HepG2 (cell line): ENCODE results near the gene ZNF587B. TPM values are rescaled to one million over a fixed set of nuclear protein-coding genes. Genes with fewer than 3 reads are reported as not detected.
A peak's percentile ranks its signal among the peaks of the same experiment; 100 is the strongest.

Source experiments
- ASH2L ChIP-seq: fragments of 300-600, 200-600 bp; sonication (generic); IDR thresholded peaks from 2 replicates; pipeline ENCODE4 v1.7.0; 2017; ENCODE audit warnings: low read depth, mild to moderate bottlenecking, moderate library complexity, mixed read lengths, low read length; ENCODE audit not compliant: insufficient read length
- CTCF ChIP-seq: sonication (generic); formaldehyde crosslinking; IDR thresholded peaks from 2 replicates; pipeline ENCODE4 v1.5.0; 2020; ENCODE audit warnings: mild to moderate bottlenecking, missing genetic modification reagents, moderate library complexity
- FOXK2 ChIP-seq: fragments of 450-650 bp; IDR thresholded peaks from 2 replicates; pipeline ENCODE4 v1.6.1; 2016
- GATAD1 ChIP-seq: IDR thresholded peaks from 2 replicates; pipeline ENCODE4 v1.6.1; 2016; ENCODE audit warnings: missing genetic modification reagents, missing compliant biosample characterization
- HOXA3 ChIP-seq: sonication (generic); formaldehyde crosslinking; IDR thresholded peaks from 2 replicates; pipeline ENCODE4 v1.5.0; 2020; ENCODE audit warnings: missing genetic modification reagents
- HOXD1 ChIP-seq: sonication (generic); formaldehyde crosslinking; IDR thresholded peaks from 2 replicates; pipeline ENCODE4 v1.5.0; 2020; ENCODE audit warnings: missing genetic modification reagents
- KLF13 ChIP-seq: sonication (generic); formaldehyde crosslinking; IDR thresholded peaks from 2 replicates; pipeline ENCODE4 v1.4.0; 2020; ENCODE audit warnings: mild to moderate bottlenecking, missing genetic modification reagents
- KMT2A ChIP-seq: sonication (generic); formaldehyde crosslinking; IDR thresholded peaks from 2 replicates; pipeline ENCODE4 v1.4.0; 2020; ENCODE audit warnings: missing genetic modification reagents
- MIER2 ChIP-seq: IDR thresholded peaks from 2 replicates; pipeline ENCODE4 v1.6.1; 2016; ENCODE audit warnings: missing biosample characterization, missing genetic modification reagents
- MTA1 ChIP-seq: sonication (generic); formaldehyde crosslinking; IDR thresholded peaks from 2 replicates; pipeline ENCODE4 v1.4.0; 2020; ENCODE audit warnings: missing genetic modification reagents, mild to moderate bottlenecking, borderline replicate concordance
- NR2C2 ChIP-seq: sonication (generic); formaldehyde crosslinking; IDR thresholded peaks from 2 replicates; pipeline ENCODE4 v1.4.0; 2020; ENCODE audit warnings: missing genetic modification reagents, mild to moderate bottlenecking, moderate library complexity, borderline replicate concordance
- PBX2 ChIP-seq: IDR thresholded peaks from 2 replicates; pipeline ENCODE4 v1.6.1; 2016; ENCODE audit warnings: control low read depth
- SRY ChIP-seq: sonication (generic); formaldehyde crosslinking; IDR thresholded peaks from 2 replicates; pipeline ENCODE4 v1.8.0; 2022; ENCODE audit warnings: mild to moderate bottlenecking, missing genetic modification reagents
- TAF1 ChIP-seq: sonication (generic); formaldehyde crosslinking; IDR thresholded peaks from 2 replicates; pipeline ENCODE4 v1.4.0; 2020; ENCODE audit warnings: missing genetic modification reagents
- TARDBP ChIP-seq: sonication (generic); formaldehyde crosslinking; IDR thresholded peaks from 2 replicates; pipeline ENCODE4 v1.8.0; 2022; ENCODE audit warnings: mild to moderate bottlenecking, missing genetic modification reagents
- TCF12 ChIP-seq, 2 experiments: fragments of 450-650 bp in 1 of 2; sonication (generic) in 1 of 2; formaldehyde crosslinking in 1 of 2; IDR thresholded peaks; 2 replicates each; pipeline versions ENCODE4 v1.6.1 to v1.8.0; 2017 to 2022; ENCODE audit warnings: antibody characterized with exemption in 1 of 2, mild to moderate bottlenecking in 1 of 2, missing genetic modification reagents in 1 of 2, moderate library complexity in 1 of 2
- ZBTB38 ChIP-seq: sonication (generic); formaldehyde crosslinking; IDR thresholded peaks from 2 replicates; pipeline ENCODE4 v1.5.1; 2020; ENCODE audit warnings: mild to moderate bottlenecking, missing genetic modification reagents
- ZKSCAN8 ChIP-seq: IDR thresholded peaks from 2 replicates; pipeline ENCODE4 v1.6.1; 2016; ENCODE audit warnings: borderline replicate concordance, missing genetic modification reagents, missing compliant biosample characterization
- ZNF121 ChIP-seq: sonication (generic); formaldehyde crosslinking; IDR thresholded peaks from 2 replicates; pipeline ENCODE4 v1.5.0; 2020; ENCODE audit warnings: mild to moderate bottlenecking, missing genetic modification reagents
- ZNF143 ChIP-seq: sonication (generic); formaldehyde crosslinking; IDR thresholded peaks from 2 replicates; pipeline ENCODE4 v1.4.0; 2020; ENCODE audit warnings: missing genetic modification reagents
- ZNF230 ChIP-seq: sonication (generic); formaldehyde crosslinking; IDR thresholded peaks from 2 replicates; pipeline ENCODE4 v1.4.0; 2020; ENCODE audit warnings: mild to moderate bottlenecking, missing genetic modification reagents
- ZNF501 ChIP-seq: sonication (generic); formaldehyde crosslinking; IDR thresholded peaks from 2 replicates; pipeline ENCODE4 v1.5.1; 2020; ENCODE audit warnings: mild to moderate bottlenecking, moderate library complexity, missing genetic modification reagents
- ZSCAN29 ChIP-seq: sonication (generic); formaldehyde crosslinking; conservative IDR thresholded peaks from 2 replicates; pipeline ENCODE4 v1.4.0; 2020; ENCODE audit warnings: mild to moderate bottlenecking, missing genetic modification reagents
- polyA plus RNA-seq, 8 experiments: library from polyadenylated mRNA; depleted of rRNA in 3 of 8; stranded (reverse) in 7 of 8; unstranded in 1 of 8; fragments of >200 nt; fragmentation: Illumina TruSeq in 4 of 8; extraction: Trizol in 4 of 8; gene quantifications; 2 replicates each; pipeline versions ENCODE4 v1.2.1 to v1.2.3, GENCODE V29; 2011 to 2016; ENCODE audit warnings: low read depth in 4 of 8, missing spikeins in 1 of 8, mixed read lengths in 1 of 8; ENCODE audit not compliant: insufficient read depth in 1 of 8
- total RNA-seq, 5 experiments: library from RNA; depleted of rRNA; stranded (reverse); fragments of >200 nt; fragmentation: Illumina TruSeq; extraction: Trizol; gene quantifications; 2 replicates each; pipeline ENCODE4 v1.2.3, GENCODE V29; 2016; ENCODE audit warnings: low read depth in 1 of 5
- TF ChIP-seq, protein P1 (sequence below): sonication (generic); formaldehyde crosslinking; conservative IDR thresholded peaks from 2 replicates; pipeline ENCODE4 v1.4.0; 2020; ENCODE audit warnings: missing genetic modification reagents
- TF ChIP-seq, protein P2 (sequence below): sonication (generic); IDR thresholded peaks from 2 replicates; pipeline ENCODE4 v1.6.1; 2016; ENCODE audit warnings: low read depth, borderline replicate concordance

Gene ZNF587B
- total and polyA plus RNA-seq, 2 of the 13 experiments (the other 11 are each of a cell fraction or from before 2014, with no cell fraction given) = 5.2 to 29.9 TPM

- TF ChIP-seq ASH2L (peak; percentile 67), MTA1 (CRISPR knock-in tag) (no peak), ZBTB38 (CRISPR knock-in tag) (peak; percentile 59; the same call in 1 of the 2 replicates), GATAD1 (CRISPR knock-in tag) (peak; percentile 88), HOXD1 (CRISPR knock-in tag) (peak; percentile 58; the same call in 1 of the 2 replicates), FOXK2 (0 out of 2 replicates have a peak, but pooled peaks have one; percentile 9), CTCF (CRISPR knock-in tag) (peak; percentile 66), KMT2A (CRISPR knock-in tag) (peak; percentile 88), NR2C2 (peak; percentile 92), ZKSCAN8 (CRISPR knock-in tag) (0 out of 2 replicates have a peak, but pooled peaks have one; percentile 70), ZNF501 (CRISPR knock-in tag) (peak; percentile 78), MIER2 (CRISPR knock-in tag) (no peak), PBX2 (peak; percentile 94), TARDBP (peak; percentile 71; the same call in 1 of the 2 replicates), SRY (CRISPR knock-in tag) (peak; percentile 75; the same call in 1 of the 2 replicates), HOXA3 (peak; percentile 88), ZNF121 (CRISPR knock-in tag) (no peak), ZNF143 (CRISPR knock-in tag) (peak; percentile 87), ZNF230 (CRISPR knock-in tag) (peak; percentile 61; the same call in 1 of the 2 replicates), KLF13 (CRISPR knock-in tag) (no peak), TCF12 (IDR thresholded peaks at IDR 0.05) (no peak), TCF12 (CRISPR knock-in tag; IDR thresholded peaks at IDR 0.05) (0 out of 2 replicates have a peak, but pooled peaks have one; percentile 31), TAF1 (CRISPR knock-in tag) (peak; percentile 83), ZSCAN29 (CRISPR knock-in tag) (0 out of 2 replicates have a peak, but pooled peaks have one; percentile 10)
- TF ChIP-seq, protein P1, sequence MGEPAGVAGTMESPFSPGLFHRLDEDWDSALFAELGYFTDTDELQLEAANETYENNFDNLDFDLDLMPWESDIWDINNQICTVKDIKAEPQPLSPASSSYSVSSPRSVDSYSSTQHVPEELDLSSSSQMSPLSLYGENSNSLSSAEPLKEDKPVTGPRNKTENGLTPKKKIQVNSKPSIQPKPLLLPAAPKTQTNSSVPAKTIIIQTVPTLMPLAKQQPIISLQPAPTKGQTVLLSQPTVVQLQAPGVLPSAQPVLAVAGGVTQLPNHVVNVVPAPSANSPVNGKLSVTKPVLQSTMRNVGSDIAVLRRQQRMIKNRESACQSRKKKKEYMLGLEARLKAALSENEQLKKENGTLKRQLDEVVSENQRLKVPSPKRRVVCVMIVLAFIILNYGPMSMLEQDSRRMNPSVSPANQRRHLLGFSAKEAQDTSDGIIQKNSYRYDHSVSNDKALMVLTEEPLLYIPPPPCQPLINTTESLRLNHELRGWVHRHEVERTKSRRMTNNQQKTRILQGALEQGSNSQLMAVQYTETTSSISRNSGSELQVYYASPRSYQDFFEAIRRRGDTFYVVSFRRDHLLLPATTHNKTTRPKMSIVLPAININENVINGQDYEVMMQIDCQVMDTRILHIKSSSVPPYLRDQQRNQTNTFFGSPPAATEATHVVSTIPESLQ (CRISPR knock-in tag) = no peak
- TF ChIP-seq, protein P2, sequence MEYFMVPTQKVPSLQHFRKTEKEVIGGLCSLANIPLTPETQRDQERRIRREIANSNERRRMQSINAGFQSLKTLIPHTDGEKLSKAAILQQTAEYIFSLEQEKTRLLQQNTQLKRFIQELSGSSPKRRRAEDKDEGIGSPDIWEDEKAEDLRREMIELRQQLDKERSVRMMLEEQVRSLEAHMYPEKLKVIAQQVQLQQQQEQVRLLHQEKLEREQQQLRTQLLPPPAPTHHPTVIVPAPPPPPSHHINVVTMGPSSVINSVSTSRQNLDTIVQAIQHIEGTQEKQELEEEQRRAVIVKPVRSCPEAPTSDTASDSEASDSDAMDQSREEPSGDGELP = no peak
Observed at GRCh38 chr19:57819475-57820148, 10.5 kb upstream of the ZNF587B start (continued).
